Retinal pigment epithelial cell (primary cell): ENCODE results near the gene TLR10.

Experiments
- DNase-seq: peaks from one replicate; pipeline ENCODE4 v3.0.0-alpha.2; 2010; ENCODE audit warnings: low read depth
- H3K4me3 ChIP-seq: 2 replicates; pipeline ENCODE4 v1.5.1; 2011; ENCODE audit warnings: mild to moderate bottlenecking, low read length, control low read depth, moderate library complexity
- TF ChIP-seq, protein P1 (sequence below): conservative IDR thresholded peaks from 2 replicates; pipeline ENCODE4 v1.5.1; 2011; ENCODE audit warnings: low read depth, low read length, control low read depth, inconsistent platforms

Gene TLR10

DNA sequence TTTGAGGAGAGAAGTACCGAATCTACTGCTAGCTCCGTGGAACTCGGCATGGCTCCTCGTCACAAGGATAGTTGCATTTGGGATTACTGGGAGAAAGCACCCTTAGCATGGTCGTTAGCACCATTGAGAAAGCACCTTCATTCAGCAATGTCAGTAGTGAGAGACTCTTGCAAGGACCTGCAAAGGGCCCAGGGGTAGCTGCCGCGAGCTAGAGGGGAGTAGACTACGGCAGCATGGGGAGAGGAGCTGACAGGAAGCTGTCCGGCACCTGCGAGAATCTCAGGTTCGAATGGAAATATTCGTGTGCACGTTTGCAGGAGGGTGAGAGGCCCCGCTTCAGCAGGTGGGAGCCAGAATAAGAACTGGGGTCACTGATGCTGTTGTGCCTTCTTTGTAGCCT is 20.2 kb downstream of the TLR10 start:
- no peak for DNase-seq
- no peak overlapping the region for H3K4me3 ChIP-seq
- TF ChIP-seq, protein P1, sequence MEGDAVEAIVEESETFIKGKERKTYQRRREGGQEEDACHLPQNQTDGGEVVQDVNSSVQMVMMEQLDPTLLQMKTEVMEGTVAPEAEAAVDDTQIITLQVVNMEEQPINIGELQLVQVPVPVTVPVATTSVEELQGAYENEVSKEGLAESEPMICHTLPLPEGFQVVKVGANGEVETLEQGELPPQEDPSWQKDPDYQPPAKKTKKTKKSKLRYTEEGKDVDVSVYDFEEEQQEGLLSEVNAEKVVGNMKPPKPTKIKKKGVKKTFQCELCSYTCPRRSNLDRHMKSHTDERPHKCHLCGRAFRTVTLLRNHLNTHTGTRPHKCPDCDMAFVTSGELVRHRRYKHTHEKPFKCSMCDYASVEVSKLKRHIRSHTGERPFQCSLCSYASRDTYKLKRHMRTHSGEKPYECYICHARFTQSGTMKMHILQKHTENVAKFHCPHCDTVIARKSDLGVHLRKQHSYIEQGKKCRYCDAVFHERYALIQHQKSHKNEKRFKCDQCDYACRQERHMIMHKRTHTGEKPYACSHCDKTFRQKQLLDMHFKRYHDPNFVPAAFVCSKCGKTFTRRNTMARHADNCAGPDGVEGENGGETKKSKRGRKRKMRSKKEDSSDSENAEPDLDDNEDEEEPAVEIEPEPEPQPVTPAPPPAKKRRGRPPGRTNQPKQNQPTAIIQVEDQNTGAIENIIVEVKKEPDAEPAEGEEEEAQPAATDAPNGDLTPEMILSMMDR = no peak

DNA sequence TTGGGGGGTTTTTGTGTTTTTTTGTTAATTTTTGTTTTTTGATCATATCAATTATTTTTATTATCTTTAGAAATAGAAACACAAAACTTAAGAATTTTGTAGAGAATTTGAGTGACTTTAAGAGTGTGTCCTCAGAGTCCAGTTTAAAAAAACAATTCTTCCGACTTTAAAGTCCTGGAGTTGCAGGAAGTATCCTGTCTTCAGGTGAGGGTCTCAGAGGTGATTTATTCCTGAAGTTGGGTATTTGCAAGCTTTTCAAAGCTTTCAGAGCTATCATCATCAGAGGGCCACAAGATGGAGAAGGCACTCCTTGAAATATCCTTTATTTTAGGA is 23.0 kb downstream of the TLR10 start:
- TF ChIP-seq, protein P1 = no peak
- no peak for DNase-seq
- no peak overlapping the region for H3K4me3 ChIP-seq

DNA sequence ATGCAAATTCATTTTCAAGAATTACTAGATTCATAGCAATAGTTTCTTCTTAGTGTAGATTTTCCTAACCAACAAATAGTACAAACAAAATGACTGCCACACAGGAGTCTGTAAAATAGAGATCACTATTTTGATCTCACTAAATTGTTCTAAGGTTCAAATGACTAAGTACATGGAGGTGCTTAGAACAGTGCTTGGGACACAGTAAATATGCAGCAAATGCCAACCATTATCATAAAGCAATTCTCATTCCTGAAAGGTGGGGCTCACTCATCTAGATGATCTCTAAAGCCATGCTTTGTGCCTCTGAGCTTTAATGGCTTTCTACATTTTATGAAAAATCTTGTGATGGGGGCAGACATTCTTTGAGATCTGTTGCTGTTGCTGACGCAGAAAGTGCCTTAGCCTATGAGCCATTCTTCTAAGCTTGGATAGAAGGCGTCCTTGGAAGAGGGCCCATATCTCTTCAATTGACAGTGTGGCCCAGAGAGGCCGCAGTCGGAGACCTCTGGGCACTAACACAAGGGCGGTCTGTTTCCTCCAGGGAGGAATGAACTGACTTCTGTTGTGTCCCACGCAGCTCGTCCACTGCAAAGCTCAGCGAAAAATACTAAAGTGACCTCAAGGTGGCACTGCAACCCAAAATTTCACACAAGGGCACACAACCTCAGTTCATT is 23.5 kb downstream of the TLR10 start:
- TF ChIP-seq, protein P1 = peak; percentile 68
- DNase-seq = no peak
- no peak overlapping the region for H3K4me3 ChIP-seq

- no peak for DNase-seq
- TF ChIP-seq, protein P1 = peak; percentile 47
- H3K4me3 ChIP-seq = no peak overlapping the region
Measured at GRCh38 chr4:38757945-38758600, 24.7 kb downstream of the TLR10 start.

- peak; percentile 91 for DNase-seq
- TF ChIP-seq, protein P1 = no peak
- H3K4me3 ChIP-seq = no peak overlapping the region
Measured at GRCh38 chr4:38752941-38753806, 29.6 kb downstream of the TLR10 start.

DNA sequence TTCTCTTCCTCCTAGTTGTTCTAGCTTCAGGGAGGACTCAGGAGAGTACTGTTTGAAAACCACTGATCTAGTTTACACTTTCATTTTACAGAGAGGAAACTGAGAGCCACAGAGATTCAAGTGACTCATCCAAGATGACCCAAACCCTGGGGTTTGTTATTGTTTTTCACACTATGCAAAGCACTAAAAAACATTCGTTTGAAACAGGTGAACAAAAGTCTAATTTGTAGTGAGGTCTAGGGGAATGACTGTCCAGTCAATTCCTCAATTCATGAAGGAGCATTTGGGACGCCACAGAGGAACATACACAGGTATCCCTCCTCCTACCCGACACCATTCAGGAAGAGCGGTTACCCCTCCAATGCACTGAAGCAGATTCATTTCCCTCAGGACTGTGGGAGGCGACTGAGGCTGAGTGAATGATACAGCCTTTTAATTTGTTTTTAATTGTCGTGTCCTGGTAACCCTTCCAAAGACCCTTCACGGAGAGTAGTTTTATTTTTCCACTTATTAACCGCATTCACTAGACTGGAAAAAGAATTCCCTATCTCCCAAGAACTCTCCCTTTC is 30.3 kb downstream of the TLR10 start:
- no peak for DNase-seq
- TF ChIP-seq, protein P1 = no peak
- no peak overlapping the region for H3K4me3 ChIP-seq
